Vagina (tissue), 2 donors: ENCODE results near the gene TGDS.

Experiments used
- POLR2A ChIP-seq, 2 donors: fragments of 450-650 bp; IDR thresholded peaks; one replicate each; pipeline ENCODE4 v1.6.1; 2017; ENCODE audit warnings: antibody characterized with exemption in 2 of 2, mild to moderate bottlenecking in 2 of 2, moderate library complexity in 2 of 2
- POLR2AphosphoS5 ChIP-seq, 2 donors: sonication (generic); formaldehyde crosslinking; IDR thresholded peaks; one replicate each; pipeline ENCODE4 v1.9.0; 2017; ENCODE audit warnings: antibody characterized with exemption in 2 of 2, mild to moderate bottlenecking in 2 of 2, low read depth in 1 of 2; ENCODE audit not compliant: insufficient read depth in 1 of 2
- TF ChIP-seq, protein P1 (sequence below), 3 experiments: fragments of 450-650 bp in 2 of 3; fragments of 200-600 bp in 1 of 3; sonication (generic) in 1 of 3; IDR thresholded peaks; one replicate each; pipeline ENCODE4 v1.5.1; 2017 to 2019; ENCODE audit warnings: antibody characterized with exemption in 3 of 3, mild to moderate bottlenecking in 2 of 3, moderate library complexity in 2 of 3

DNA sequence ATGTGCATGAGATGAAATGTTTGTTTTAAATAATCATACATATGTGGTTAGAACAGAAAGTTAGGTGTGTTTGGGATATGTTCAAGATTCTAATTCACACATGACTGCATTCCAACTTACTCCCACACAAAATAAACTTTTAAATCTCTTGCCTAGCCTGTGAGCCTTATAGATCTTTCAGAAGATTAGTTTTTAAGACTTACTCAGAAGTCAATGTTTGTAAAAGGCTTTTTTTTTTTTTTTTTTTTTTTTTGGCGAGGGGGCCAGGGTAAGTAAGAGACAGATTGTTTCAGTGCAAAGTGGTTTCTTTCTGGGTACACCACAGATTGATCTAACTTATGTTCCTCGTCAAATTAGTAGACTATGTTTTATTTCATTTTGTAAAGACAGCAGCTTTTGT is 44.8 kb upstream of the TGDS start:
- no peak for TF ChIP-seq POLR2A (IDR thresholded peaks at IDR 0.05)
- TF ChIP-seq, protein P1, sequence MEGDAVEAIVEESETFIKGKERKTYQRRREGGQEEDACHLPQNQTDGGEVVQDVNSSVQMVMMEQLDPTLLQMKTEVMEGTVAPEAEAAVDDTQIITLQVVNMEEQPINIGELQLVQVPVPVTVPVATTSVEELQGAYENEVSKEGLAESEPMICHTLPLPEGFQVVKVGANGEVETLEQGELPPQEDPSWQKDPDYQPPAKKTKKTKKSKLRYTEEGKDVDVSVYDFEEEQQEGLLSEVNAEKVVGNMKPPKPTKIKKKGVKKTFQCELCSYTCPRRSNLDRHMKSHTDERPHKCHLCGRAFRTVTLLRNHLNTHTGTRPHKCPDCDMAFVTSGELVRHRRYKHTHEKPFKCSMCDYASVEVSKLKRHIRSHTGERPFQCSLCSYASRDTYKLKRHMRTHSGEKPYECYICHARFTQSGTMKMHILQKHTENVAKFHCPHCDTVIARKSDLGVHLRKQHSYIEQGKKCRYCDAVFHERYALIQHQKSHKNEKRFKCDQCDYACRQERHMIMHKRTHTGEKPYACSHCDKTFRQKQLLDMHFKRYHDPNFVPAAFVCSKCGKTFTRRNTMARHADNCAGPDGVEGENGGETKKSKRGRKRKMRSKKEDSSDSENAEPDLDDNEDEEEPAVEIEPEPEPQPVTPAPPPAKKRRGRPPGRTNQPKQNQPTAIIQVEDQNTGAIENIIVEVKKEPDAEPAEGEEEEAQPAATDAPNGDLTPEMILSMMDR (IDR thresholded peaks at IDR 0.05) = no peak
- TF ChIP-seq POLR2AphosphoS5 (IDR thresholded peaks at IDR 0.05; ENCODE audit: insufficient read depth in 1 of 2, low read depth in 1 of 2) = no peak
